ENCODE results near the gene LGALS1. TPM values are rescaled to one million over a fixed set of nuclear protein-coding genes. Genes with fewer than 3 reads are reported as not detected.

Gene LGALS1
- total RNA-seq, 1 experiment from 2014 or later: 1,080 TPM

GRCh38 chr22:37674248-37674647 lies 1.2 kb upstream of the LGALS1 start:
- H3K27me3 ChIP-seq (ENCODE audit: insufficient read depth, low read length): no peaks in the 10 kb centered on the region
- no peak overlapping the region for H3K9ac ChIP-seq (ENCODE audit: low read length)
- ChIA-PET RAD21 (ENCODE audit: low non-redundant PET in 1 of 2, low total read pairs in 2 of 2, uncharacterized antibody in 2 of 2, unreplicated experiment in 2 of 2) (no interaction called here), POLR2A (interaction anchor here (1.1 to 4.6 kb wide), 5 partner anchors 12 to 109 kb away, joined by 4 to 71 read pairs (median 10); partner anchors contain the start of genes GGA1, NOL12 and PDXP), CTCF (interaction anchor here (1.1 to 1.9 kb wide), 4 partner anchors 10 to 67 kb away, joined by 3 to 6 read pairs (median 5); partner anchors contain the start of gene PDXP)
- BruUV-seq (replicated peaks): no TSS peak
- intact Hi-C loops (cut with micrococcal nuclease): no loop called here
- H4K20me1 ChIP-seq (ENCODE audit: insufficient read depth): no peaks in the 10 kb centered on the region
- H2AFZ ChIP-seq (ENCODE audit: low read depth, low read length, poor library complexity, severe bottlenecking): no peak overlapping the region
- DNase-seq (ENCODE audit: low read depth, low spot score): no peak
- TF ChIP-seq ELF1 (IDR thresholded peaks at IDR 0.05; ENCODE audit: borderline replicate concordance, low read depth): no peak
- TF ChIP-seq EZH2 (IDR thresholded peaks at IDR 0.05): no peak
- no peaks in the 10 kb centered on the region for H3K9me3 ChIP-seq (ENCODE audit: control insufficient read depth in 1 of 2, insufficient read depth in 1 of 2, low read depth in 1 of 2, low read length in 2 of 2)
- H3K4me3 ChIP-seq (replicated peaks in 1 of 2; ENCODE audit: low read depth in 1 of 2, low read length in 2 of 2): no peak overlapping the region
- no peak for ATAC-seq
- no peaks in the 10 kb centered on the region for H3K9me2 ChIP-seq (ENCODE audit: insufficient read depth)
- peaks cover 2 to 6% of the 10 kb centered on the region in 2 experiments; a peak in 2 of 4 replicates for H3K36me3 ChIP-seq (ENCODE audit: control insufficient read depth in 1 of 2, insufficient read depth in 2 of 2, low read length in 2 of 2)
- peaks cover 13% of the 10 kb centered on the region; the same call in 1 of the 2 replicates for H3K79me2 ChIP-seq (ENCODE audit: insufficient read depth, low read length)
- peak overlapping the region; percentile 97 for H3K27ac ChIP-seq (ENCODE audit: low read depth, low read length)
- H3K4me1 ChIP-seq (ENCODE audit: control insufficient read depth in 1 of 2, insufficient read depth in 2 of 2, low read length in 2 of 2): peaks cover 35 to 61% of the 10 kb centered on the region in 2 experiments
- H3K4me2 ChIP-seq (ENCODE audit: low read length): peak overlapping the region; percentile 98

- Histone ChIP-seq H3K9me2 (ENCODE audit: insufficient read depth) (no peaks in the 10 kb centered on the region), H3K9ac (ENCODE audit: low read length) (peak overlapping the region; percentile 67), H3K27ac (ENCODE audit: low read depth, low read length) (peak overlapping the region; percentile 97), H3K4me3 (replicated peaks in 1 of 2; ENCODE audit: low read depth in 1 of 2, low read length in 2 of 2) (peak overlapping the region; percentile 71 to 86), H4K20me1 (ENCODE audit: insufficient read depth) (no peaks in the 10 kb centered on the region), H2AFZ (ENCODE audit: low read depth, low read length, poor library complexity, severe bottlenecking) (no peak overlapping the region), H3K4me1 (ENCODE audit: control insufficient read depth in 1 of 2, insufficient read depth in 2 of 2, low read length in 2 of 2) (peaks cover 36 to 68% of the 10 kb centered on the region in 2 experiments), H3K27me3 (ENCODE audit: insufficient read depth, low read length) (no peaks in the 10 kb centered on the region), H3K36me3 (ENCODE audit: control insufficient read depth in 1 of 2, insufficient read depth in 2 of 2, low read length in 2 of 2) (peaks cover 5 to 11% of the 10 kb centered on the region in 2 experiments; a peak in 3 of 4 replicates), H3K9me3 (ENCODE audit: control insufficient read depth in 1 of 2, insufficient read depth in 1 of 2, low read depth in 1 of 2, low read length in 2 of 2) (no peaks in the 10 kb centered on the region), H3K79me2 (ENCODE audit: insufficient read depth, low read length) (peaks cover 13% of the 10 kb centered on the region; the same call in 1 of the 2 replicates), H3K4me2 (ENCODE audit: low read length) (peak overlapping the region; percentile 98)
- ATAC-seq (peak; percentile 7), DNase-seq (ENCODE audit: low read depth, low spot score) (no peak)
- BruUV-seq (replicated peaks): TSS peak; percentile 74
- ChIA-PET RAD21 (ENCODE audit: low non-redundant PET in 1 of 2, low total read pairs in 2 of 2, uncharacterized antibody in 2 of 2, unreplicated experiment in 2 of 2) (interaction anchor here in 1 of 2 experiments (0.6 to 1.5 kb wide), 2 partner anchors 18 to 33 kb away, joined by 3 read pairs; partner anchors contain the start of gene PDXP), POLR2A (interaction anchor here (0.9 to 4.6 kb wide), 15 partner anchors 13 to 129 kb away, joined by 3 to 71 read pairs (median 5); partner anchors contain the start of genes GGA1 and PDXP), CTCF (interaction anchor here (1.3 to 1.9 kb wide), 3 partner anchors 18 to 107 kb away, joined by 5 to 6 read pairs (median 5); partner anchors contain the start of gene PDXP)
- TF ChIP-seq ELF1 (IDR thresholded peaks at IDR 0.05; ENCODE audit: borderline replicate concordance, low read depth) (no peak), EZH2 (IDR thresholded peaks at IDR 0.05) (no peak), POLR2AphosphoS5 (IDR thresholded peaks at IDR 0.05; ENCODE audit: low read depth, low read length) (peak; percentile 52; the same call in 1 of the 2 replicates)
- intact Hi-C loops (cut with micrococcal nuclease): no loop called here
Observed at GRCh38 chr22:37675930-37676735, 697 bp downstream of the LGALS1 start.

Measured in HCT116 (cell line).